Gastrocnemius medialis (tissue), 4 donors: ENCODE results near the gene ZFHX3. TPM values are rescaled to one million over a fixed set of nuclear protein-coding genes. Genes with fewer than 3 reads are reported as not detected.

Source experiments
- ATAC-seq, 2 donors: fragments of 150-250 bp; one replicate each; pipeline ENCODE4 v1.9.1; 2016
- DNase-seq, 2 donors: peaks; one replicate each; pipeline ENCODE4 v3.0.0-alpha.2; 2019
- H3K27ac ChIP-seq, 4 donors: fragments of 200-600 bp; sonication (generic); 1 replicate in 1 of 4; 2 replicates in 3 of 4; pipeline ENCODE4 v1.5.1; 2016 to 2018; ENCODE audit warnings: mild to moderate bottlenecking in 2 of 4, moderate library complexity in 1 of 4
- H3K27me3 ChIP-seq, 3 donors: fragments of 200-600 bp; sonication (generic) in 2 of 3; 1 replicate in 1 of 3; 2 replicates in 2 of 3; pipeline versions ENCODE4 v1.5.1 to v1.6.0; 2016 to 2019; ENCODE audit warnings: mild to moderate bottlenecking in 1 of 3, moderate library complexity in 1 of 3
- H3K36me3 ChIP-seq, 2 donors: fragments of 200-600 bp; sonication (generic) in 1 of 2; one replicate each; pipeline ENCODE4 v1.5.1; 2017 to 2018
- H3K4me1 ChIP-seq, 2 donors: fragments of 200-600 bp; sonication (generic) in 1 of 2; one replicate each; pipeline ENCODE4 v1.5.1; 2016 to 2017; ENCODE audit warnings: mild to moderate bottlenecking in 2 of 2
- H3K4me3 ChIP-seq, 4 donors: fragments of 200-600 bp; sonication (generic) in 3 of 4; 1 replicate in 1 of 4; 2 replicates in 3 of 4; pipeline ENCODE4 v1.5.1; 2016 to 2019; ENCODE audit warnings: mild to moderate bottlenecking in 2 of 4
- H3K9me3 ChIP-seq, 3 donors: fragments of 200-600 bp; sonication (generic) in 2 of 3; 1 replicate in 1 of 3; 2 replicates in 2 of 3; pipeline ENCODE4 v1.5.1; 2016 to 2019
- CTCF ChIP-seq, 5 experiments: fragments of 450-650 bp in 3 of 5; fragments of 200-600 bp in 2 of 5; sonication (generic) in 2 of 5; IDR thresholded peaks in 4 of 5; conservative IDR thresholded peaks in 1 of 5; 1 replicate in 4 of 5; 2 replicates in 1 of 5; pipeline ENCODE4 v1.5.1; 2016 to 2019; ENCODE audit warnings: antibody characterized with exemption in 5 of 5, mild to moderate bottlenecking in 3 of 5, moderate library complexity in 3 of 5
- POLR2A ChIP-seq, 2 donors: fragments of 450-650 bp; IDR thresholded peaks; one replicate each; pipeline ENCODE4 v1.6.1; 2017; ENCODE audit warnings: antibody characterized with exemption in 2 of 2, mild to moderate bottlenecking in 2 of 2, moderate library complexity in 2 of 2
- in situ Hi-C, 4 donors: fragments of 200-750 bp; cut with MboI; loops; one replicate each; pipeline versions ENCODE4 v1.15.0 to v1.8.0; 2017; ENCODE audit warnings: low sequenced_read_pairs in 4 of 4
- intact Hi-C: fragments of 100-400 bp; cut with DNase I; formaldehyde crosslinking; loops from one replicate; pipeline ENCODE4 v1.15.1; 2023; ENCODE audit warnings: low total_unique reads
- total RNA-seq, 4 donors: library from RNA; depleted of rRNA; stranded (reverse); fragments of >200 nt; gene quantifications; one replicate each; pipeline versions ENCODE4 v1.1.0 to v1.2.3, GENCODE V29; 2016

ZFHX3 gene
- total RNA-seq, 4 donors from 2014 or later = 14.0 to 28.5 (median 27.3) TPM

- H3K4me3 ChIP-seq = no peak overlapping the region
- no peak overlapping the region for H3K27ac ChIP-seq
- no peak for ATAC-seq
- peaks cover 0 to under 1% (median 0%) of the 10 kb centered on the region in 3 donors for H3K9me3 ChIP-seq
- no peaks in the 10 kb centered on the region for H3K4me1 ChIP-seq
- no peaks in the 10 kb centered on the region for H3K36me3 ChIP-seq
- in situ Hi-C loops = no loop called here
- TF ChIP-seq POLR2A (IDR thresholded peaks at IDR 0.05) (no peak), CTCF (IDR thresholded peaks at IDR 0.05 in 4 of 5, conservative IDR thresholded peaks at IDR 0.05 in 1 of 5) (no peak)
- H3K27me3 ChIP-seq = no peaks in the 10 kb centered on the region
- intact Hi-C loops = no loop called here
- no peak for DNase-seq
Measured at GRCh38 chr16:72764015-72764654, 283.8 kb downstream of the ZFHX3 start.

GRCh38 chr16:72760581-72760980 lies 287.3 kb downstream of the ZFHX3 start:
- in situ Hi-C loops (no loop called here), intact Hi-C loops (no loop called here)
- ATAC-seq = no peak
- Histone ChIP-seq H3K4me1 (no peaks in the 10 kb centered on the region), H3K9me3 (peaks cover 0 to 11% (median 0%) of the 10 kb centered on the region in 3 donors), H3K27me3 (no peaks in the 10 kb centered on the region), H3K4me3 (no peak overlapping the region), H3K27ac (no peak overlapping the region), H3K36me3 (no peaks in the 10 kb centered on the region)
- TF ChIP-seq CTCF (IDR thresholded peaks at IDR 0.05 in 4 of 5, conservative IDR thresholded peaks at IDR 0.05 in 1 of 5) (no peak), POLR2A (IDR thresholded peaks at IDR 0.05) (no peak)
- DNase-seq = no peak

DNA sequence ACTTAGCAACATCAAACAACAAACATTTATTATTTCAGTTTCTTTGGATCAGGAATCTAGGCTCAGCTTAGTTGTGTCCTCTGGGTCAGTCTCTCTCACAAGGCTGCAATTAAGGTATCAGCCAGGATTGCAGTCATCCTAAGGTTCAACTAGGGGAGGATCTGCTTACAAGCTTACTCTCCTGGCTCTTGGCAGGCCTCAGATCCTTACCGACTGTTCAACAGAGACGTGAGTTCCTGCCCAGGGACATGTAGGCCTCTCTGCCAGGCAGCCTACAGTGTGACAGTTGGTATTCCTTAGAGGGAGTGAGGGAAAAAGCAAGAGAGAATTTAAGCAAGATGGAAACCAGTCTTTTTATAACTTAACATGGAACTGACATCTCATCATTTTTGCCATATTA lies 294.0 kb downstream of the ZFHX3 start:
- H3K27ac ChIP-seq = no peak overlapping the region
- in situ Hi-C loops (no loop called here), intact Hi-C loops (no loop called here)
- H3K4me3 ChIP-seq = no peak overlapping the region
- peaks cover 0 to 8% (median 0%) of the 10 kb centered on the region in 3 donors for H3K9me3 ChIP-seq
- H3K27me3 ChIP-seq = no peaks in the 10 kb centered on the region
- ATAC-seq (peak in 1 of 2 donors; percentile 55), DNase-seq (peak in 1 of 2 donors; percentile 21)
- H3K4me1 ChIP-seq = no peaks in the 10 kb centered on the region
- TF ChIP-seq POLR2A (IDR thresholded peaks at IDR 0.05) (no peak), CTCF (IDR thresholded peaks at IDR 0.05 in 4 of 5, conservative IDR thresholded peaks at IDR 0.05 in 1 of 5) (no peak)
- H3K36me3 ChIP-seq = no peaks in the 10 kb centered on the region

DNA sequence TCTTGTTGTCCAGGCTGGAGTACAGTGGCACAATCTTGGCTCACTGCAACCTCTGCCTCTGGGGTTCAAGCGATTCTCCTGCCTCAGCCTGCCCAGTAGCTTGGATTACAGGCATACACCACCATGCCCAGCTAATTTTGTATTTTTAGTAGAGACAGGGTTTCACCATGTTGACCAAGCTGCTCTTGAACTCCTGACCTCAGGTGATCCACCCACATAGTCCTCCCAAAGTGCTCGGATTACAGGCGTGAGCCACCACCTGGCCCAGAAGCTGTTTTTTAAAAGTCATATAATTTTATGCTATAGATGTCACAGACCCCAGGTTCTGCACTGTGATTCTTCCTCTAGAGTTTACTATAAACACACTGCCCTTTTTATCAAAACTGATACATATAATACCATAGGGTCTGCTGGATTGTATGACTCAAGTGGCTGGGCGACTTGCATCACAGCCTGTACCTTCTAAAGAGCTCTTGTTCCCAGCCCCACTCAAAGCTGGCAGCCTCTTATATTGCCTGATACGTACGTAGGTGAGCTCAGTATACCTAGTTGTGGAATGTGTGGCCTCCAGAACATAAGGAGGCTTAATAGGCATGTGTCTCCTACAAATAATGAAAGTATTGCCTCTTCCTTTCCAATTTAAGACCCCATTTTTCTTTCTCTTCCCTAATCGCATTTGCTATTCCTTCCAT lies 295.8 kb downstream of the ZFHX3 start:
- in situ Hi-C loops = no loop called here
- DNase-seq (no peak), ATAC-seq (no peak)
- Histone ChIP-seq H3K4me3 (no peak overlapping the region), H3K4me1 (no peaks in the 10 kb centered on the region), H3K36me3 (no peaks in the 10 kb centered on the region), H3K27ac (no peak overlapping the region), H3K27me3 (no peaks in the 10 kb centered on the region), H3K9me3 (no peaks in the 10 kb centered on the region)
- no peak for TF ChIP-seq POLR2A (IDR thresholded peaks at IDR 0.05)
- TF ChIP-seq CTCF (IDR thresholded peaks at IDR 0.05 in 4 of 5, conservative IDR thresholded peaks at IDR 0.05 in 1 of 5) = no peak
- intact Hi-C loops = no loop called here
